Lung (tissue), 12 donors: ENCODE measurements around the gene ERCC8. TPM values are rescaled to one million over a fixed set of nuclear protein-coding genes. Genes with fewer than 3 reads are reported as not detected.

Experiments used
- ATAC-seq: fragments of 200-7000 bp; cut with Tn5 transposase; one replicate; pipeline ENCODE4 v1.9.1; 2020; ENCODE audit warnings: moderate number of reproducible peaks; ENCODE audit not compliant: insufficient read depth, low FRiP score
- DNase-seq, 3 donors: peaks; one replicate each; pipeline ENCODE4 v3.0.0-alpha.2; 2013 to 2017
- H3K27ac ChIP-seq, 2 donors: one replicate each; pipeline ENCODE4 v1.5.1; 2013; ENCODE audit warnings: mild to moderate bottlenecking in 2 of 2, moderate library complexity in 2 of 2, control low read depth in 1 of 2, inconsistent platforms in 1 of 2, low read depth in 1 of 2, low read length in 1 of 2
- H3K27me3 ChIP-seq, 3 donors: one replicate each; pipeline ENCODE4 v1.5.1; 2013; ENCODE audit warnings: low read length in 2 of 3; ENCODE audit not compliant: control insufficient read depth in 3 of 3, insufficient read depth in 3 of 3
- H3K36me3 ChIP-seq, 4 donors: one replicate each; pipeline ENCODE4 v1.5.1; 2013; ENCODE audit warnings: low read length in 4 of 4, mild to moderate bottlenecking in 1 of 4, moderate library complexity in 1 of 4; ENCODE audit not compliant: control insufficient read depth in 4 of 4, insufficient read depth in 4 of 4
- H3K4me1 ChIP-seq, 5 donors: one replicate each; pipeline ENCODE4 v1.5.1; 2013; ENCODE audit warnings: low read length in 5 of 5, mild to moderate bottlenecking in 2 of 5, moderate library complexity in 1 of 5; ENCODE audit not compliant: control insufficient read depth in 5 of 5, insufficient read depth in 5 of 5
- H3K4me3 ChIP-seq: one replicate; pipeline ENCODE4 v1.5.1; 2013; ENCODE audit warnings: mild to moderate bottlenecking, control low read depth, moderate library complexity
- H3K9ac ChIP-seq, 2 donors: one replicate each; pipeline ENCODE4 v1.5.1; 2013; ENCODE audit warnings: low read length in 2 of 2, control low read depth in 1 of 2; ENCODE audit not compliant: insufficient read depth in 1 of 2
- H3K9me3 ChIP-seq, 4 donors: one replicate each; pipeline ENCODE4 v1.5.1; 2013; ENCODE audit warnings: low read length in 3 of 4, mild to moderate bottlenecking in 1 of 4, moderate library complexity in 1 of 4; ENCODE audit not compliant: control insufficient read depth in 4 of 4, insufficient read depth in 3 of 4
- CTCF ChIP-seq: IDR thresholded peaks from 2 replicates; pipeline ENCODE4 v1.5.1; 2012; ENCODE audit warnings: mild to moderate bottlenecking; ENCODE audit errors: control extremely low read depth, extremely low read depth
- WGBS, 2 donors: extraction: QIAGEN DNeasy Blood & Tissue Kit; methylation state at CpG; one replicate each; pipeline ENCODE4 v1.1.7; 2013; 5-methylcytosine and 5-hydroxymethylcytosine counted together
- polyA plus RNA-seq, 2 donors: library from polyadenylated mRNA; stranded (reverse); fragments of 200-250 nt; gene quantifications; one replicate each; pipeline ENCODE4 v1.2.1, GENCODE V29; 2013
- total RNA-seq, 2 donors: library from RNA; depleted of rRNA in 1 of 2; stranded (reverse); fragments of >200 nt in 1 of 2; gene quantifications; one replicate each; pipeline ENCODE4 v1.2.1, GENCODE V29; 2014 to 2021
- donor health status: control.
- donor health status: control.
- donor health status: Bipolar disorder and iron deficiency.
- donor health status: healthy.
- donor health status: DM: yes; HTN: yes; CAD: no.

ERCC8 gene
- total and polyA plus RNA-seq, 4 donors = 4.6 to 11.3 (median 8.0) TPM

- peaks cover 0 to 53% (median 43%) of the 10 kb centered on the region in 3 donors for H3K27me3 ChIP-seq
- H3K9ac ChIP-seq = no peak overlapping the region
- peaks cover 0 to 1% (median 0%) of the 10 kb centered on the region in 4 donors for H3K9me3 ChIP-seq
- DNase-seq (no peak), ATAC-seq (no peak)
- 88 to 98% methylated on average over 1 of the region's 1 CpG for WGBS, 2 donors
- H3K36me3 ChIP-seq = no peaks in the 10 kb centered on the region
- H3K4me3 ChIP-seq = no peak overlapping the region
- no peak for TF ChIP-seq CTCF
- no peak overlapping the region for H3K27ac ChIP-seq
- peaks cover 0 to 18% (median 3%) of the 10 kb centered on the region in 5 donors for H3K4me1 ChIP-seq
Observed at GRCh38 chr5:60846298-60846697, 98.6 kb downstream of the ERCC8 start.

GRCh38 chr5:60843936-60844905 lies 100.6 kb downstream of the ERCC8 start, which contains the start of gene ELOVL7:
Gene ELOVL7, minus strand, starts transcription at chr5:60844269. Its CDS starts 56,872 bp downstream, at chr5:60787397.
- peaks cover 0 to 64% (median 51%) of the 10 kb centered on the region in 3 donors for H3K27me3 ChIP-seq
- H3K4me1 ChIP-seq = peaks cover 0 to 18% (median 3%) of the 10 kb centered on the region in 5 donors
- H3K4me3 ChIP-seq = peak within 1 kb of the TSS; percentile 69
- TF ChIP-seq CTCF = no peak
- peaks cover 0 to 1% (median 0%) of the 10 kb centered on the region in 4 donors for H3K9me3 ChIP-seq
- DNase-seq (peak; percentile 66 to 85 (median 82)), ATAC-seq (peak; percentile 93)
- H3K36me3 ChIP-seq = no peaks in the 10 kb centered on the region
- no peak within 1 kb of the TSS for H3K27ac ChIP-seq
- peak within 1 kb of the TSS in 1 of 2 donors; percentile 23 for H3K9ac ChIP-seq
- 1% methylated on average over 53 to 87 of the region's 87 CpGs for WGBS, 2 donors

GRCh38 chr5:60843386-60843935 lies 101.4 kb downstream of the ERCC8 start:
- DNase-seq (peak in 2 of 3 donors; percentile 23 to 28), ATAC-seq (peak; percentile 17)
- no peaks in the 10 kb centered on the region for H3K36me3 ChIP-seq
- no peak overlapping the region for H3K9ac ChIP-seq
- 0 to 1% methylated on average over 20 to 49 of the region's 49 CpGs for WGBS, 2 donors
- peak overlapping the region; percentile 69 for H3K4me3 ChIP-seq
- H3K4me1 ChIP-seq = peaks cover 0 to 18% (median 3%) of the 10 kb centered on the region in 5 donors
- H3K27ac ChIP-seq = no peak overlapping the region
- TF ChIP-seq CTCF = no peak
- H3K27me3 ChIP-seq = peaks cover 0 to 64% (median 51%) of the 10 kb centered on the region in 3 donors
- peaks cover 0 to 1% (median 0%) of the 10 kb centered on the region in 4 donors for H3K9me3 ChIP-seq
